NCI-H345 treated with DMSO at 0.1 percent for 48 hours (cell line): ENCODE results near the gene TMCC2.
"Not testable (repeated sequence)": the region's sequence is repeated elsewhere in the genome, so short reads cannot be mapped to it uniquely, and the experiment has no call there.

Source experiments
- DNase-seq: peaks from one replicate; lab custom pipeline; 2025; ENCODE audit not compliant: unreplicated experiment; lab: John Stamatoyannopoulos, UW

The TMCC2 gene

GRCh38 chr1:205276689-205277065 is 48.9 kb downstream of the TMCC2 start:
- DNase-seq: no peak

- DNase-seq: no peak
Observed at GRCh38 chr1:205279986-205280385, 52.2 kb downstream of the TMCC2 start.

DNA sequence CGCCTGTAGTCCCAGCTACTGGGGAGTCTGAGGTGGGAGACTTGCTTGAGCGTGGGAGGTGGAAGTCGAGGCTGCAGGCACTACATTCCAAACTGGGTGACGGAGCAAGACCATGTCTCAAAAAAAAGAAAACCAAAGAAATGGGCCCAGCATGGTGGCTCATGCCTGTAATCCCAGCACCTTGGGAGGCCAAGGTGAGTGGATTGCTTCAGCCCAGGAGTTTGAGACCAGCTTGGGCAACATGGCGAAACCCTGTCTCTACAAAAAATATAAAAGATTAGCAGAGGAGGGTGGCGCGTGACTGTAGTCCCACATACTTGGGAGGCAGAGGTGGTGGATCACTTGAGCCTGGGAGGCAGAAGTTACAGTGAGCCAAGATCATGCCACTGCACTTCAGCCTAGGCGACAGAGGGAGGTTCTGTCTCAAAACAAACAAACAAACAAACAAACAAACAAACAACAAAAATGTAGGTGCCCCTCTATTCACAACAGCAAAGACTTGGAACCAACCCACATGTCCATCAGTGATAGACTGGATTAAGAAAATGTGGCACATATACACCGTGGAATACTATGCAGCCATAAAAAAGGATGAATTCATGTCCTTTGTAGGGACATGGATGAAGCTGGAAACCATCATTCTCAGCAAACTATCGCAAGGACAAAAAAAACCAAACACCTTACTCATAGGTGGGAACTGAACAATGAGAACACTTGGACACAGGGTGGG is 53.1 kb downstream of the TMCC2 start:
- not testable (repeated sequence) for DNase-seq

- DNase-seq: no peak
Observed at GRCh38 chr1:205283270-205284147, 55.8 kb downstream of the TMCC2 start.

DNA sequence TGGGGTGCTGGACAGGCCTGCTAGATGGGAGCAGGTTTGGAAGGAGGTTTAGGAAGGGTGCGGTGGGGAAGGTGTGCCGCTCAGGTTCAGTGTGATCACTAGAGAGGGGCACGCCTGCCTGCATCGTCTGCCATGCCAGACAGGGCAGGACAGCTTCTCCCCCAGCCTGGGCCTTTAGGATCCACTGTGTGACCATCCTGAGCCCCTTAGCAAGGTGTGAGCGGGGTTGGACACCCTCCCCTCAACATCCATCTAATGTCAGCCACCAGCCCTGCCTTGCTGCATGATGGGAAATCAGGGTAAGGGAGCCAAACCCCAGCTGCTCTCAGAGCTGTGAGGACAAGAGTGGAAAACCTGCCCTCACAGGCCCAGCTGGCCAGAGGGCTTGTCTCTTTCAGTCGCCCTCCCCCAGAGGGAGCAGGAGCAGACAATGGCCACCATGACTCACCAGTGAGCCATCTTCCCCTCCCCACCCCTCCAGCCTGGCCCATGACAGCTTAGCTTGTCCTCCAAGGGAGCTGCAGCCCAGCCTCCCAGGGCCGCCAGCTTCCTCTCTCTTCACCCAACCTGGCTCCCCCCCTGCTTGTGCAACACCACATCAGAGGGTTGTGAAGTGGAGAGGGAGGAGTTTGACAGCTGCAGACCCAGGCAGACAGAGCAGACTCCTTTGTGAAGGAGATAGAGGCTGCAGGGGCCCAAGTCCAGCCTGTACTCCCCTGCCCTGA is 56.8 kb downstream of the TMCC2 start:
- peak; percentile 81 for DNase-seq

DNA sequence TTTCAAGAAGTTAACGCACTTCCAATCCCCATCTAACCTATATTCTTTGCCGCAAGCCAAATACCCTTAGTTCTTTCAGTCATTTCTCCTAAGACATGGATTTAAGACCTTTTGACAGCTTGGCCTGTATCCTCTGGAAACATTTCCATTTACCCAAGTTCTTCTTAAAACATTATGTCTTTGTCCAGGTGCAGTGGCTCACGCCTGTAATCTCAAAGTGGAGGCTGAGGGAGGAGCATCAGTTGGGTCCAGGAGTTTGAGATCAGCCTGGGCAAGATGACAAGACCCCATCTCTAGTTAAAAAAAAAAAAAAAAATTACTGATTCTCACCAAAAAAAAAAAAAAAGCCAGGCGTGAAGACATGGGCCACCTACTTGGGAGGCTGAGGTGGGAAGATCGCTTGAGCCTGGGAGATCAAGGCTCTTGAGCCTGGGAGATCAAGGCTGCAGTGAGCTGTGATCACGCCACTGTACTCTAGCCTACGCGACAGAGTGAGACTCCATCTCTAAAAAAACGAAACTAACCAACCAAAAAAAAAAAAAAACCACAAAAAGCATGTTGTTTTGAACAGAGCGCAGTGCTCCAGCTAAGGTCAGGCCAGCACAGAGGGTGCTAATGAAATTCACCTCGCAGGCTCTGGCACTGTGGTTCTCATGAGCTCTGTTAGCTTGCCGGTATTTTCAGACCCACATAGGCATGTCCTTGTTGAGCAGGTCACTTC is 57.8 kb downstream of the TMCC2 start:
- no peak for DNase-seq

DNA sequence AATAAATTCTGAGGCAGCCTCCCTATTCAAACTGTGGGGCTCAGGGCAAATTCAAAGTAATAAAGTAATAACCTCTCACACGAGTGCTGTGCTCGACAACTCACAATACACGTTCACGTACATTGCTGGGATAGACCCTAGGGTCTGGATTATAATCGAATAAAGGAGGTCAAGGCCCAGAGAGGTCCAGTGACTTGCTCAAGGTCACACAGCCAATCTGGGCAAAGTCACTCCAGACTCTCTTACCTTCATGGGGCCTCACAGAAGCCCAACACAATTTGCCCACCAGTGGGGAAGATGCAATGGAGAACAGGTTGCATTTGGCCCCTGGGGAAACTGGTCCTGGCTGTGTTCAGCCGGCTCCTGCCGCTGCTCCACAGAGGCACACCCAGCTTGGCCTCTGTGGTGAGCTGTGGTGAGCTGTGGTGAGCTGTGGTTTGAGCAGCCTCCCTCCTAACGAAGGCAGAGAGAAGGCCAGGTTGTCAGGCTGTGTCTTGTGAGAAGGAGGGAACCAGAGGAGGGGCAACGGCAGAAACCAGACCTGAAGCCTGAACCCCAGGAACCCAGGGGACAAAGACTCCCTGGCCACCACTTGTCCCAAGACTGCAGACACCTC is 58.7 kb downstream of the TMCC2 start:
- no peak for DNase-seq

- DNase-seq: no peak
Observed at GRCh38 chr1:205287076-205287475, 59.3 kb downstream of the TMCC2 start.

- no peak for DNase-seq
Observed at GRCh38 chr1:205287767-205288559, 60.2 kb downstream of the TMCC2 start.

DNA sequence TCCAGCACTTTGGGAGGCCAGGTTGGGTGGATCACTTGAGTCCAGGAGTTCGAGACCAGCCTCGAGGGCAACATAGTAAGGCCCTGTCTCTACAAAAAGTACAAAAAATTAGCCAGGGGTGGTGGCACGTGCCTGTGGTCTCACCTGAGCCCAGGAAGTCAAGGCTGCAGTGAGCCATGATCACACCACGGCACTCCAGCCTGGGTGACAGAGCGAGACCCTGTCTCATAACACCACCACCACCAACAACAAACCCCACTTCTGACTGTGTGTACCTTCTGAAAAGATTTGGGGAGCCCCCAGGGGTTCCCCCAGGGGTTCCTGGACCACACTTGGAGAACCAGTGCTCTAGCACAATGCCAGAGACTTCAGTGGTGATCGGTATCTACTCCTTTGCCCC is 63.9 kb downstream of the TMCC2 start:
- DNase-seq: no peak

DNA sequence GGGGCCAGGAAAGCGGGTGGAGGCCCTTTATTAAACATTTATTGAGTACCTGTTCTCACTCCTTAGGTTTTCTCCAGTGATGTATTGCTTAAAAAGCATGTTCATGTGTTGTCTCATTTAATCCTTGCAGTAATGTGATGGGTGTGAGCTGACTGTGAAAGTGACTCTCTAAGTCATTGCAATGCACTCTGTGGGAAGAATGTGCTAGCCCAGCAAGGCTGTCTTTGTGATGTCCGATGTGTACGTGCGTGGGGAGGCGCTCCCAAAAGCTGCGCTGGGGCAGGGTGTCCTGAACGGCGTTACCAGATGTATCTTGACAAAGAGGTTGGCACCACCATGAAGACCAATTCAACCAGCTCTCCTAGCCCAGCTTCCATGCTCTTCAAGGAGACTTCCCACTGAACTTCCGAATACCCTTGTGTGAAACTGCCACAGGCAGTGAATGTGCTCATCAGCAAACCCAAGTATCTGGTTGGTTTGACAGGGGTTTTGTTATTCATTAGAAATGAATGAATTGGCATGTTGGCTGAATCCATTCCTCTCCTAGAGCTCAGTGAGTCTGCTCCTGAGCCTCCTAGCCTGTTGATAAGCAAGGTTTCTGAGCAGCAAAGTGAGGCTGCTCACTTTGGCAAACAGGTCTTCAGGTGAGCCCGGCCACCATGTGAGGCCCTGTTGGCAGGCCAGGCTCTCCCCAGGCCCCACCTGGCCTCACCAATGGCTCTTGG is 65.8 kb downstream of the TMCC2 start:
- DNase-seq: no peak

GRCh38 chr1:205294175-205294917 is 66.6 kb downstream of the TMCC2 start:
- DNase-seq: no peak

- no peak for DNase-seq
Observed at GRCh38 chr1:205294934-205295333, 67.2 kb downstream of the TMCC2 start.

DNA sequence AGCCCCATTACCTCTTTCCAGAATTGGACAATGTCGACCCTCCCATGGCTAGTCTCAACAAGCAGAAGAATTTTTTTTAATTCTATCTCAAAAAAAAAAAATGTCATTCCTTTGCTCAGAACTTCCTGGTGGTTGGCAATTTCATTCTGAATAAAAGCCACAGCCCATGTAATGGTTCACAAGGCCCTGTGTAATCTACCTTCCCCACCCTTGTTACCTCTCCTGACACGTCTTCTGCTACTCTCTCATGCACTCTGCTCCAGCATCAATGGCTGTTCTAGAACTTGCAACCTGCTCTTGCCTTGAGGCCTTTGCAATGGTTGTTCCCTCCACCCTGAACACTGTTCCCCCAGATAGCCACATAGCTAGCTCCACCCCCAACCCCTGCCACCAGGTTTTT is 68.4 kb downstream of the TMCC2 start:
- no peak for DNase-seq

- DNase-seq: not testable (repeated sequence)
Observed at GRCh38 chr1:205297546-205298177, 69.9 kb downstream of the TMCC2 start.

GRCh38 chr1:205298191-205298994 is 70.6 kb downstream of the TMCC2 start:
- no peak for DNase-seq

DNA sequence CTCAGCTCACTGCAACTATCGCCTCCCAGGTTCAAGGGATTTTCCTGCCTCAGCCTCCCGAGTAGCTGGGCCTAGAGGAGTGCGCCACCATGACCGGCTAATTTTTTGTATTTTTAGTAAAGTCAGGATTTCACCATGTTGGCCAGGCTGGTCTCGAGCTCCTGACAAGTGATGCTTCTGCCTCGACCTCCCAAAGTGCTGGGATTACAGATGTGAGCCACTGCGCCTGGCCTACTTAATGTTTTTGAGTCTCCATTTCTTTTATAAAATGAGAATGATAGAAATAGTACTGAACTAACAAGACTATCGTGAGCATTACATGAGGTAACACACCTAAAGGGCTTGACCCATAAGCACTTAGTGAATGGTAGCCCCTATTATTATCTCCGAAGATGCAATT is 72.4 kb downstream of the TMCC2 start:
- DNase-seq: no peak
